Trophoblast cell (in vitro differentiated cells and primary cell): Measurements from ENCODE around the gene NPAS1.

Source experiments
- DNase-seq, 2 donors: peaks; one replicate each; pipeline ENCODE4 v3.0.0-alpha.2; 2016
- H2AFZ ChIP-seq: 2 replicates; pipeline ENCODE4 v1.6.1; 2013; ENCODE audit warnings: low read length, moderate library complexity, mild to moderate bottlenecking; ENCODE audit not compliant: insufficient read depth, poor library complexity
- H2AK5ac ChIP-seq: 2 replicates; pipeline ENCODE4 v1.6.1; 2013; ENCODE audit warnings: mild to moderate bottlenecking, low read length
- H2BK120ac ChIP-seq: 2 replicates; pipeline ENCODE4 v1.6.1; 2013; ENCODE audit warnings: low read length, mild to moderate bottlenecking, moderate library complexity; ENCODE audit not compliant: insufficient read depth, poor library complexity
- H2BK12ac ChIP-seq: 2 replicates; pipeline ENCODE4 v1.6.1; 2013; ENCODE audit warnings: mild to moderate bottlenecking, low read length, moderate library complexity
- H2BK5ac ChIP-seq: 2 replicates; pipeline ENCODE4 v1.6.1; 2013; ENCODE audit warnings: low read length, low read depth, moderate library complexity, mild to moderate bottlenecking; ENCODE audit not compliant: poor library complexity
- H3K14ac ChIP-seq: 2 replicates; pipeline ENCODE4 v1.6.1; 2013; ENCODE audit warnings: mild to moderate bottlenecking, low read length
- H3K18ac ChIP-seq: 2 replicates; pipeline ENCODE4 v1.6.1; 2013; ENCODE audit warnings: mild to moderate bottlenecking, low read length
- H3K23ac ChIP-seq: 2 replicates; pipeline ENCODE4 v1.6.1; 2013; ENCODE audit warnings: low read length
- H3K27ac ChIP-seq: 2 replicates; pipeline ENCODE4 v1.5.1; 2013; ENCODE audit warnings: low read depth, mild to moderate bottlenecking, inconsistent platforms, low read length, moderate library complexity
- H3K27me3 ChIP-seq: 2 replicates; pipeline ENCODE4 v1.6.1; 2013; ENCODE audit warnings: inconsistent platforms, mild to moderate bottlenecking, low read length, moderate library complexity; ENCODE audit not compliant: insufficient read depth
- H3K36me3 ChIP-seq, 2 experiments: 1 replicate in 1 of 2; 2 replicates in 1 of 2; pipeline ENCODE4 v1.6.1; 2013; ENCODE audit warnings: low read length in 2 of 2, mild to moderate bottlenecking in 2 of 2, moderate library complexity in 1 of 2; ENCODE audit not compliant: insufficient read depth in 2 of 2, control insufficient read depth in 1 of 2
- H3K4ac ChIP-seq: 2 replicates; pipeline ENCODE4 v1.6.1; 2013; ENCODE audit warnings: low read depth, mild to moderate bottlenecking, low read length, moderate library complexity
- H3K4me1 ChIP-seq, 2 experiments: 1 replicate in 1 of 2; 2 replicates in 1 of 2; pipeline ENCODE4 v1.6.1; 2013; ENCODE audit warnings: low read length in 2 of 2, mild to moderate bottlenecking in 2 of 2, moderate library complexity in 1 of 2; ENCODE audit not compliant: insufficient read depth in 2 of 2, control insufficient read depth in 1 of 2
- H3K4me2 ChIP-seq: 2 replicates; pipeline ENCODE4 v1.6.1; 2013; ENCODE audit warnings: inconsistent platforms, mild to moderate bottlenecking, low read length, moderate library complexity
- H3K4me3 ChIP-seq: 2 replicates; pipeline ENCODE4 v1.5.1; 2013; ENCODE audit warnings: mild to moderate bottlenecking, low read depth, low read length, inconsistent platforms
- H3K79me1 ChIP-seq: one replicate; pipeline ENCODE4 v1.6.1; 2013; ENCODE audit warnings: low read length
- H3K79me2 ChIP-seq: 2 replicates; pipeline ENCODE4 v1.6.1; 2013; ENCODE audit warnings: low read length, mild to moderate bottlenecking; ENCODE audit not compliant: control insufficient read depth, insufficient read depth, poor library complexity
- H3K9ac ChIP-seq: 2 replicates; pipeline ENCODE4 v1.6.1; 2013; ENCODE audit warnings: mild to moderate bottlenecking, low read length
- H3K9me3 ChIP-seq: 2 replicates; pipeline ENCODE4 v1.6.1; 2013; ENCODE audit warnings: low read depth, mild to moderate bottlenecking, control low read depth, inconsistent platforms, low read length; ENCODE audit not compliant: insufficient read depth
- H4K12ac ChIP-seq: 2 replicates; pipeline ENCODE4 v1.6.1; 2013; ENCODE audit warnings: low read depth, mild to moderate bottlenecking, low read length, moderate library complexity
- H4K8ac ChIP-seq: 2 replicates; pipeline ENCODE4 v1.6.1; 2013; ENCODE audit warnings: low read depth, mild to moderate bottlenecking, low read length, moderate library complexity
- H4K91ac ChIP-seq: one replicate; pipeline ENCODE4 v1.6.1; 2013; ENCODE audit warnings: low read depth, mild to moderate bottlenecking, low read length, moderate library complexity
- whole genome bisulfite sequencing: extraction: QIAGEN DNeasy Blood & Tissue Kit; methylation state at CpG from one replicate; pipeline ENCODE4 v1.1.7; 2013; ENCODE audit warnings: missing lambda C conversion rate; ENCODE audit not compliant: insufficient read length, insufficient coverage; ENCODE audit errors: extremely low coverage; 5-methylcytosine and 5-hydroxymethylcytosine counted together

Gene NPAS1

GRCh38 chr19:46990991-46991676 lies 28.5 kb upstream of the NPAS1 start:
- Histone ChIP-seq H2BK12ac (peak overlapping the region; percentile 6), H3K14ac (no peak overlapping the region), H3K23ac (no peak overlapping the region), H3K27ac (no peak overlapping the region), H3K27me3 (no peaks in the 10 kb centered on the region), H4K8ac (no peak overlapping the region), H3K4ac (no peak overlapping the region), H2BK5ac (no peak overlapping the region), H3K4me2 (no peak overlapping the region), H3K36me3 (peaks cover 44 to 63% of the 10 kb centered on the region in 2 experiments), H3K79me1 (no peaks in the 10 kb centered on the region), H3K9ac (no peak overlapping the region), H3K4me1 (peaks cover 0 to 3% of the 10 kb centered on the region in 2 experiments), H2BK120ac (no peak overlapping the region), H3K9me3 (peaks cover 5% of the 10 kb centered on the region), H4K91ac (peak overlapping the region; percentile 9), H3K4me3 (no peak overlapping the region), H2AFZ (no peak overlapping the region), H3K79me2 (no peaks in the 10 kb centered on the region), H4K12ac (no peak overlapping the region), H2AK5ac (no peak overlapping the region), H3K18ac (no peak overlapping the region)
- no CpG with 5 or more reads among the region's 19 CpGs for WGBS
- peak; percentile 52 to 80 for DNase-seq

DNA sequence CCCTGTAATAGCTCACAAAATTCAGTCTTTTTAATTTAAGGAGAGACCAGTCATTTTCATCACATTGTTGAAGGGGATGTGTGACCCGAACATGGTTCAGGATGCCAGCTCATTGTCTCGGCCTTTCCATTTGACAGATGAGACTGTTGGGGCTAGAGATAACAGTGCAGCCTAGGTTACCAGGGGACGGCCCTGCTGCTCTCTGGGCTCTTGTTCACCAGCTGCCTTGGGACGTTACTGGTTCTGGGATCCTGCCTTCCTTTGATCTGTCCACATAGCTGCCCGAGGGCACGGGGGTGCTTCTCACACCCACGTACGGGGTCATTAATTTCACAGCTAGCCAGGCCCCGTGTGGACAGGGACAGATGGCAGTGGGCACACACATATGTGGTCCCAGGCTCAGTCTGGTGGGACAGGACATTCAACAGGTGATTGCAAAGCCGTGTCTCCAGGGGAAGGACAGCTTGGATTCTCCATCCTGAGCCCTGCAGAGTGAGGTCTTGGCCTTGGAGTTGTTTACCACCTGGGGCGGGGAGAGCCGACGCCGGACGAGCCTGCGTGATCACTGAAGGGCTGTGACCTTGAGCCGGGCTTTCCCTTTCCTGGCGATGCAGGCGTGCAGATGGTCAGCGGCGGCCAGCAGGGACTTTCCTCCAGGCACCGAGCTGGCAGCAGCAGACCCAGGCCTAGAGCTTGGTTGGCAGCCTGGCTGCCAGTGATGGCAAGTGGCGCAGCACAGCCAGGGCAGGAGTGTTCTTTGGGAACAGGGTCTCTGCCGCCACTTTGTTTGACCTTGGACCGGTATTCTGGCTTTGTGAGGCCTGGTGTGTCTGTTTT lies 26.7 kb upstream of the NPAS1 start:
- Histone ChIP-seq H4K91ac (no peak overlapping the region), H2AK5ac (no peak overlapping the region), H3K14ac (no peak overlapping the region), H3K4ac (no peak overlapping the region), H2BK5ac (no peak overlapping the region), H3K23ac (no peak overlapping the region), H2AFZ (no peak overlapping the region), H3K18ac (no peak overlapping the region), H4K12ac (no peak overlapping the region), H3K27me3 (no peaks in the 10 kb centered on the region), H3K79me2 (no peaks in the 10 kb centered on the region), H4K8ac (no peak overlapping the region), H3K9me3 (peaks cover 5% of the 10 kb centered on the region), H3K36me3 (peaks cover 47 to 68% of the 10 kb centered on the region in 2 experiments), H3K9ac (no peak overlapping the region), H3K27ac (no peak overlapping the region), H2BK120ac (no peak overlapping the region), H2BK12ac (no peak overlapping the region), H3K4me2 (no peak overlapping the region), H3K79me1 (no peaks in the 10 kb centered on the region), H3K4me1 (peaks cover 0 to 3% of the 10 kb centered on the region in 2 experiments), H3K4me3 (no peak overlapping the region)
- no peak for DNase-seq
- no CpG with 5 or more reads among the region's 25 CpGs for WGBS

GRCh38 chr19:46993622-46994021 lies 26.0 kb upstream of the NPAS1 start:
- no peak for DNase-seq
- Histone ChIP-seq H3K4ac (no peak overlapping the region), H3K9me3 (peaks cover 5% of the 10 kb centered on the region), H2AFZ (no peak overlapping the region), H3K9ac (no peak overlapping the region), H3K4me1 (peaks cover 0 to 3% of the 10 kb centered on the region in 2 experiments), H4K91ac (no peak overlapping the region), H4K8ac (no peak overlapping the region), H2AK5ac (no peak overlapping the region), H3K14ac (no peak overlapping the region), H3K4me3 (no peak overlapping the region), H3K18ac (no peak overlapping the region), H2BK12ac (no peak overlapping the region), H2BK120ac (no peak overlapping the region), H3K36me3 (peaks cover 52 to 68% of the 10 kb centered on the region in 2 experiments), H3K79me2 (no peaks in the 10 kb centered on the region), H3K27ac (no peak overlapping the region), H3K27me3 (no peaks in the 10 kb centered on the region), H4K12ac (no peak overlapping the region), H2BK5ac (no peak overlapping the region), H3K79me1 (no peaks in the 10 kb centered on the region), H3K23ac (no peak overlapping the region), H3K4me2 (no peak overlapping the region)
- no CpG with 5 or more reads among the region's 7 CpGs for WGBS

DNA sequence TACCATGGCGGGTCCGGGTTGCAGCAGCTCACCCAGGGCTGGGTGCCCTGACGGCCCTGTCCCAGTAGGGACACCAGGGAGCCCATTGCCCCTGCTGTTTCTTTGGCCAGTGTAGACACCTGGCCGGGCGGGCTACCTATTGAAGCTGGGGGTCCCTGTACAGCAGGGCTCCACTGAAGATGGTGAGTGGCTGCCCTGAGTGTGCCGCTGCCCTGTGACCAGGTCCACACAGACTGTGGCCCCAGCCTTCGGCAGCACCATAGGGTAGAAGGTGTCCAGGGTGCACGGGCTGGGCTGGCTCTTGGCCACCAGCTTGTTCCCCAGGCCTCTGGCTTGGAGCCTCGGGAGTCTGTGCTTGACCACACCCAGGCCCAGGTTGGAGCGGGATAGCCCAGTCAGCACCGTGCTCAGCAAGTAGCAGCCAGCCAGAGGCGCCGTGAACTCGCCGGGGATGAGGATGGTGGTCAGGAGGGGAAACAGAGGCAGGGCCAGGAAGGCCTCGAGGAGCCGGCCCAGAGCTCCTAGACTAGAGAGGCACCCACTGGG lies 25.4 kb upstream of the NPAS1 start:
- H3K14ac ChIP-seq, result no peak overlapping the region
- H3K79me1 ChIP-seq, result no peaks in the 10 kb centered on the region
- no CpG with 5 or more reads among the region's 17 CpGs for whole genome bisulfite sequencing
- H3K4me3 ChIP-seq, result no peak overlapping the region
- no peak overlapping the region for H3K4me2 ChIP-seq
- no peak overlapping the region for H3K23ac ChIP-seq
- DNase-seq, result no peak
- H4K91ac ChIP-seq, result no peak overlapping the region
- no peak overlapping the region for H3K9ac ChIP-seq
- H3K27me3 ChIP-seq, result no peaks in the 10 kb centered on the region
- no peak overlapping the region for H4K12ac ChIP-seq
- H3K4ac ChIP-seq, result no peak overlapping the region
- H2BK5ac ChIP-seq, result no peak overlapping the region
- no peak overlapping the region for H2AFZ ChIP-seq
- H3K4me1 ChIP-seq, result peaks cover 0 to 3% of the 10 kb centered on the region in 2 experiments
- H3K79me2 ChIP-seq, result no peaks in the 10 kb centered on the region
- peaks cover 5% of the 10 kb centered on the region for H3K9me3 ChIP-seq
- H2BK12ac ChIP-seq, result no peak overlapping the region
- peaks cover 53 to 67% of the 10 kb centered on the region in 2 experiments for H3K36me3 ChIP-seq
- H3K27ac ChIP-seq, result no peak overlapping the region
- H4K8ac ChIP-seq, result no peak overlapping the region
- no peak overlapping the region for H2BK120ac ChIP-seq
- no peak overlapping the region for H2AK5ac ChIP-seq
- H3K18ac ChIP-seq, result no peak overlapping the region
